T-helper 1 cell treated with Interleukin-12 subunit alpha and Interleukin-12 subunit beta and Interleukin-4 antibody, amounts not matched to agents 30 μg/mL and 1 μg/mL, for 36 hours (primary cell): ENCODE results near the gene NUAK1.

Experiments used
- H3K27ac Mint-ChIP-seq: one replicate; pipeline ENCODE4 v1.8.0; 2021; ENCODE audit warnings: mild to moderate bottlenecking, mixed read lengths
- H3K27me3 Mint-ChIP-seq: one replicate; pipeline ENCODE4 v1.8.0; 2021; ENCODE audit warnings: low read depth, mixed read lengths
- H3K36me3 Mint-ChIP-seq: one replicate; pipeline ENCODE4 v1.8.0; 2021; ENCODE audit warnings: low read depth, mixed read lengths
- H3K4me1 Mint-ChIP-seq: one replicate; pipeline ENCODE4 v1.8.0; 2021; ENCODE audit warnings: low read depth, mixed read lengths
- H3K4me3 Mint-ChIP-seq: one replicate; pipeline ENCODE4 v1.8.0; 2021; ENCODE audit warnings: mild to moderate bottlenecking, moderate library complexity, mixed read lengths
- H3K9me3 Mint-ChIP-seq: one replicate; pipeline ENCODE4 v1.8.0; 2021; ENCODE audit warnings: mixed read lengths

The NUAK1 gene

GRCh38 chr12:106140223-106140986 lies 1.7 kb upstream of the NUAK1 start:
- peaks cover 70% of the 10 kb centered on the region for H3K27me3 Mint-ChIP-seq

GRCh38 chr12:106139422-106140171 lies 843 bp upstream of the NUAK1 start:
- Mint-ChIP-seq H3K4me3 (no peak overlapping the region), H3K27me3 (peaks cover 69% of the 10 kb centered on the region), H3K36me3 (peaks cover 2% of the 10 kb centered on the region)

More at GRCh38 chr12:106140223-106140986, 1.7 kb upstream of the NUAK1 start:
- Mint-ChIP-seq H3K27ac (no peak overlapping the region), H3K4me1 (peaks cover 6% of the 10 kb centered on the region), H3K36me3 (peaks cover 2% of the 10 kb centered on the region), H3K9me3 (no peaks in the 10 kb centered on the region), H3K4me3 (peak overlapping the region; percentile 43)

GRCh38 chr12:106138357-106138632 lies 459 bp downstream of the NUAK1 start:
- Mint-ChIP-seq H3K27me3 (peaks cover 72% of the 10 kb centered on the region), H3K9me3 (no peaks in the 10 kb centered on the region), H3K4me1 (peaks cover 6% of the 10 kb centered on the region), H3K36me3 (peaks cover 2% of the 10 kb centered on the region), H3K4me3 (no peak overlapping the region), H3K27ac (no peak overlapping the region)

More at GRCh38 chr12:106139422-106140171, 843 bp upstream of the NUAK1 start:
- Mint-ChIP-seq H3K4me1 (peaks cover 6% of the 10 kb centered on the region), H3K27ac (no peak overlapping the region), H3K9me3 (no peaks in the 10 kb centered on the region)

- Mint-ChIP-seq H3K9me3 (no peaks in the 10 kb centered on the region), H3K4me3 (peak overlapping the region; percentile 59), H3K27me3 (peaks cover 72% of the 10 kb centered on the region), H3K36me3 (peaks cover 2% of the 10 kb centered on the region), H3K27ac (peak overlapping the region; percentile 63), H3K4me1 (peaks cover 6% of the 10 kb centered on the region)
These were observed 1.0 kb downstream of the NUAK1 start for GRCh38 chr12:106137530-106138356.

GRCh38 chr12:106136263-106136662 lies 2.5 kb downstream of the NUAK1 start:
- Mint-ChIP-seq H3K27me3 (peaks cover 67% of the 10 kb centered on the region), H3K4me1 (peaks cover 6% of the 10 kb centered on the region), H3K36me3 (peaks cover 2% of the 10 kb centered on the region), H3K27ac (no peak overlapping the region), H3K9me3 (no peaks in the 10 kb centered on the region), H3K4me3 (no peak overlapping the region)

GRCh38 chr12:106135781-106136180 lies 3.0 kb downstream of the NUAK1 start:
- Mint-ChIP-seq H3K27me3 (peaks cover 62% of the 10 kb centered on the region), H3K4me3 (no peak overlapping the region), H3K36me3 (peaks cover 2% of the 10 kb centered on the region), H3K27ac (no peak overlapping the region), H3K9me3 (no peaks in the 10 kb centered on the region), H3K4me1 (peaks cover 6% of the 10 kb centered on the region)

- Mint-ChIP-seq H3K4me3 (no peak overlapping the region), H3K36me3 (no peaks in the 10 kb centered on the region), H3K27ac (no peak overlapping the region), H3K27me3 (peaks cover 55% of the 10 kb centered on the region), H3K9me3 (no peaks in the 10 kb centered on the region), H3K4me1 (peaks cover 4% of the 10 kb centered on the region)
These were observed 3.7 kb downstream of the NUAK1 start for GRCh38 chr12:106135075-106135474.

GRCh38 chr12:106134294-106134949 lies 4.3 kb downstream of the NUAK1 start:
- Mint-ChIP-seq H3K4me1 (peaks cover 4% of the 10 kb centered on the region), H3K27me3 (peaks cover 52% of the 10 kb centered on the region)

GRCh38 chr12:106133136-106134087 lies 5.3 kb downstream of the NUAK1 start:
- Mint-ChIP-seq H3K27ac (no peak overlapping the region), H3K4me3 (no peak overlapping the region), H3K27me3 (peaks cover 53% of the 10 kb centered on the region), H3K9me3 (no peaks in the 10 kb centered on the region), H3K4me1 (peaks cover 4% of the 10 kb centered on the region), H3K36me3 (no peaks in the 10 kb centered on the region)

More at GRCh38 chr12:106134294-106134949, 4.3 kb downstream of the NUAK1 start:
- no peak overlapping the region for H3K4me3 Mint-ChIP-seq
- H3K9me3 Mint-ChIP-seq = no peaks in the 10 kb centered on the region
- H3K27ac Mint-ChIP-seq = no peak overlapping the region
- H3K36me3 Mint-ChIP-seq = no peaks in the 10 kb centered on the region

- H3K9me3 Mint-ChIP-seq = no peaks in the 10 kb centered on the region
- no peaks in the 10 kb centered on the region for H3K36me3 Mint-ChIP-seq
- H3K4me1 Mint-ChIP-seq = no peaks in the 10 kb centered on the region
- H3K27ac Mint-ChIP-seq = no peak overlapping the region
- peaks cover 46% of the 10 kb centered on the region for H3K27me3 Mint-ChIP-seq
- H3K4me3 Mint-ChIP-seq = no peak overlapping the region
These were observed 6.3 kb downstream of the NUAK1 start for GRCh38 chr12:106132175-106133135.

GRCh38 chr12:106131676-106132075 lies 7.1 kb downstream of the NUAK1 start:
- Mint-ChIP-seq H3K4me3 (no peak overlapping the region), H3K9me3 (no peaks in the 10 kb centered on the region), H3K27me3 (peaks cover 41% of the 10 kb centered on the region), H3K27ac (no peak overlapping the region), H3K4me1 (no peaks in the 10 kb centered on the region), H3K36me3 (no peaks in the 10 kb centered on the region)

GRCh38 chr12:106130474-106131113 lies 8.2 kb downstream of the NUAK1 start:
- H3K9me3 Mint-ChIP-seq = no peaks in the 10 kb centered on the region
- no peaks in the 10 kb centered on the region for H3K36me3 Mint-ChIP-seq
- no peak overlapping the region for H3K4me3 Mint-ChIP-seq
- peaks cover 34% of the 10 kb centered on the region for H3K27me3 Mint-ChIP-seq
- H3K27ac Mint-ChIP-seq = no peak overlapping the region
- no peaks in the 10 kb centered on the region for H3K4me1 Mint-ChIP-seq
